AG09319 (cell line): ENCODE data around the gene CHN1.

Source experiments
- DNase-seq: peaks from one replicate; pipeline ENCODE4 v3.0.0-alpha.2; 2010; ENCODE audit warnings: low read depth; ENCODE audit errors: extremely low read depth
- CTCF ChIP-seq: IDR thresholded peaks from 2 replicates; pipeline ENCODE4 v1.5.1; 2011; ENCODE audit warnings: low read depth, mild to moderate bottlenecking, inconsistent platforms, low read length, moderate library complexity

CHN1 gene

DNA sequence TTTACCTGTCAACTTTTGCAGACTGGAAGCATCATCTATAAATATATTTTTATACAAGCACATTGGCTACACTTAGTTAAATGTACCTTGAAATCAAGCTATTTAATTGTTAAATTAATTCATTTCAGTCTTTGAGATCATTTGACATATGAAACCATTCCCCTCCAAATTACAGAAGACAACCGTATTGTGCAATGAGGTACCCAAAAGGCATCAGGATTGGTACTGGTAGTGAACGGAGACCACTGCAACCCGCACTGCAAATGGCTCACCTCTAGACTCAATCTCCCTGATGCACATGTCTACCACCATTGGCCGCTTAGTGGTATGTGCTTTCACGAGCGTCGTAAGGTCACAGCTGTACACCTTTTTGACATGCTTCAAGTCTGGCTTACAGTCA lies 193.1 kb downstream of the CHN1 start:
- DNase-seq, result no peak
- TF ChIP-seq CTCF, result no peak

- no peak for TF ChIP-seq CTCF
- DNase-seq, result no peak
Observed at GRCh38 chr2:174807931-174808330, 197.2 kb downstream of the CHN1 start.

DNA sequence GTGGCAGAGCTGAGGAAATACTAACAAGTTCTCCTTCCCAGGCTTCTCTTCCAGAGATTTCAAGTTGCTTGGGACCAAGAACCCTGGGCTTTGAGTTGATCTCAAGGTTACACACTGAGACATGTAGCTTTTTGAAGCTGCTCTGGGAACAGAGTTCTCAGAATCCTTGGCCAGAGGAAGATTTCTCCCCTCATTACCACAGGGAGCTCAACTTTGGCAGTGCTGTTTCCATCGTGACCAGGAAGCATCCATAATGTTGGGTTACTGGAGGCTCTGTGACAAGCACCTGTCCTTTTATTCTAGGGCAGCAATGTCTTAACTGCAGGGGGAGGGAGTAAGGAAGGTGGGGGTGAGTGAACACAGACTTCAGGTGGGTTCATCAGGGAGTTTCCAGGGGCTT lies 199.4 kb downstream of the CHN1 start:
- TF ChIP-seq CTCF, result no peak
- no peak for DNase-seq

DNA sequence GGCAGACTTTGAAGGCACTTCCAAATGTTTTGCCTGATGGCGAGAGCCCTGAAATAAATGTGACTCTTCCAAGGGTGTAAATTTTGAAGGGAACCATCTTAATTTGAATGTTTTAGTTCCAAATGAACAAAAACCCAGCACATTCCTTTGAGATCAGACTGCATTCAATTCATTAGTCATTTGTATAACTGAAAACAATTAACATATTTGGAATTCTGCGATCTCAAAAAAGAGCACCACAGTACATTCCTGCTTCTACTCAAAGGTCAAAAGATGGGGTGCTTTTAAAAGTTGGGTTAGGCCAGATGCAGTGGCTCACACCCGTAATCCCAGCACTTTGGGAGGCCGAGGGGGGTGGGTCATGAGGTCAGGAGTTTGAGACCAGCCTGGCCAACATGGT lies 202.7 kb downstream of the CHN1 start:
- no peak for DNase-seq
- TF ChIP-seq CTCF, result no peak

- TF ChIP-seq CTCF, result no peak
- DNase-seq, result no peak
Observed at GRCh38 chr2:174800436-174801205, 204.6 kb downstream of the CHN1 start.

- no peak for TF ChIP-seq CTCF
- DNase-seq, result no peak
Observed at GRCh38 chr2:174798801-174799200, 206.4 kb downstream of the CHN1 start.

DNA sequence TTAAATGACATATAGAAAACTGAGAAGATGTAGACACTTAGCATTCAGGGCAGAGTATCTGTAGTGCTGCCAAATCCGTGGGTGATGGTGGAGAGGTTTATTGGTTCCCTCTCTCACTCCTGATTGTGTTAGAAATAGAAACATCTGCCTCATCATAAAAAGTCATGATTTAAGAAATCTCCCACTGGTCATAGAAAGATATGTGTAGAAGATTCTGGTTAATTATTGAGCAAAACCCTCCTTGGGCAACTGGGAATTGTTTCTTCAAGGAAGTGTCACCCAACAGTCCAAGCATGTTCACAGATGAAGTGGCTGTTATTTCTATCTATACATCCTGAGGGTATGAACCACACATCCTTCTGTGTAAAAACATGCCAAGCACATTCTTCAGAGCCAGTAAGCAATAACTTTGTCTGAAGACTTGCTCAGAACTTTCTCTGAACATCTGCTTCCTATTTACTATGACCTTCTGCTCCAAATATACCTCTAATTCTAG lies 207.4 kb downstream of the CHN1 start:
- TF ChIP-seq CTCF, result no peak
- no peak for DNase-seq
